ENCODE results near the gene STEEP1.

Gene STEEP1

GRCh38 chrX:119565107-119565663 lies at the start of gene STEEP1:
Gene STEEP1, minus strand, starts transcription at chrX:119565409. Its CDS starts 54 bp downstream, at chrX:119565355.
- peak; percentile 92 to 93 (median 92) for DNase-seq

- DNase-seq: no peak
Measured at GRCh38 chrX:119614776-119615175, 49.6 kb upstream of the STEEP1 start.

DNA sequence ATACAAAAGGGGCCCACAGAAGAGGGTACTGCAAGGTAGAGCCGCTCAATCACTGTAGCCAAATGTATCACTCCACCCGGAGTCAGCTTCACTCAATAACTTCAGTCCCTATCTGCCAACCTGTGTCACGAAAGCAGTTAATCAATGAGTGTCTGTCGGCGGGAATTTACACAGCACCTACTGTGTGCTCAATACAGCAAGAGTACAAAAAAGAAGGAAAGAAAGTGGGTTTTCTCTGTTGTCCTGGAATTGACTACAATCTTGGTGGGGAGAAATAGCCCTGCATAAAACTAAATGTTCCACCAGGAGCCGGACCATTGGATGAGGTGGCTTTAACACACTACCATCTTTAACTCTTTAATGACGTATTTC lies 41.8 kb upstream of the STEEP1 start:
- DNase-seq: no peak

- peak; percentile 95 to 96 (median 95) for DNase-seq
Measured at GRCh38 chrX:119606280-119607017, 41.2 kb upstream of the STEEP1 start, which contains the start of gene NKRF. Gene NKRF, minus strand, starts transcription at chrX:119606424.

DNA sequence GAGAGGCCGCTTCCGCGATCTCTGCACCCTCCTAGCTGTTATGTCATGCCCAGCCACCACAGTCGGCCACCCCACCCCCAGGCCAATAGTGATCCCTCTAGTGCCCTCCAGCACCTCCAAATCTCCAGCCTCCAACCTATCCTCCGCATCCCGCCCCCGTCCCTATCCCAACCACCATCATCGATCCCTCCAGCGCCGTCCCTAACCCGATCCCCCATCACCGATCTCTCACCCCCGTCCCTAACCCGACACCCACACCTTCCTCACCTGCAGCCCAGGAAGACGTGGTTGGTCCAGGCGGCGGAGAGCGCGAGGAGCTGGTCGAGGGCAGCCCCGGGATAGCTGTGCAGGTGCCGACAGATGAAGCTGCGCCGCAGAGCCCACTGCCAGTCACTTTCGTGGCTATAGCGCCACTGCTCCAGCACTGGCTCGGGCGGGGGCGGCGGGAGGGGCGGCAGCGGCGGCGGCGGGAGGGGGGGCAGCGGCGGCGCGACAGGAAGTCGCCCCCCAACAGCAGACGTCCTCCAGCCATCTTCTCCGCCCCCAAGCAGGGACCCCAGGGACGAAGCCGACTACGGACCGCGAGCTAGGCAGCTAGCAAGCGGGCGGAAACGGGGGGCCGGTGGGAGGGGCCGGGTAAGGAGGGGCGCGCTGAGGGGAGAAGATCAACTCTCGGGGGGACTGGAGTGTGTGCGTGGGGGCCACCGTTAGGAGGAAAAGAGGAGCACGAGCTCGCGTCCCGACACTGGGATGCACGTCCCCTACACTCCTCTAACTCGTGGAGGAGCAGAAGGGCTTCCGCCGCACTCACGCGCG lies 40.5 kb upstream of the STEEP1 start:
- DNase-seq: peak in 2 of 3 donors; percentile 34 to 51

GRCh38 chrX:119604766-119605463 lies 39.7 kb upstream of the STEEP1 start:
- DNase-seq: no peak

GRCh38 chrX:119602701-119603255 lies 37.6 kb upstream of the STEEP1 start:
- no peak for DNase-seq

GRCh38 chrX:119589810-119590209 lies 24.6 kb upstream of the STEEP1 start:
- no peak for DNase-seq

DNA sequence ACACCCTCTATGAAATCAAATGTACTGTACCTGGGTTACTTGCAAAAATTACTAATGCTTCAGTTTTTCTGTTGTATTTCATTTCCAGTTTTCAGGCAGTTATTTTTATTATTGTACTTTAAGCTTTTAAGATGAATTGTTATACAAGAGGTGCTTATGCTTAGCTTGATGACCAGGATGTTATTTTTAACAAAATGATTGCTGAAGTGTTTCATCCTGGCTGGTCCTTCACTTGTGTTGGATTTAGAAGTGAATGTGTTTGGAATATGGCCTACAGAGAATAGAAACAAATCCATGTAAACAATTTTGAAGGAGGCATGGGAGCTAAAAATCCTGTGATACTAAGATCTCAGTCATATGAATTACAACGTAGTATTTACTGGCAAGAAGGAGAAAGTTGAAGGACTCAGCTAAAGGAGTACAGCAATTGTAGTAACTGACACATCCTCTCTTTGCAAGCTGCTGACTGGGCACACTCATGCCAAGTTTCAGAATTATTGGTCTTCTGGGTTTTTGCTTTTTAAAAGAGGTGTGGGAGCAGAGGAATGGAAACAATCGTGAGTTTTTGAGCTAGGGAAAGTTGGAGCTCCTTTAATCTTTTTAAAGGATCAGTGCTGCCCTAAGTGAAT lies 18.3 kb upstream of the STEEP1 start:
- no peak for DNase-seq

GRCh38 chrX:119579414-119579813 lies 14.2 kb upstream of the STEEP1 start:
- DNase-seq: no peak

DNA sequence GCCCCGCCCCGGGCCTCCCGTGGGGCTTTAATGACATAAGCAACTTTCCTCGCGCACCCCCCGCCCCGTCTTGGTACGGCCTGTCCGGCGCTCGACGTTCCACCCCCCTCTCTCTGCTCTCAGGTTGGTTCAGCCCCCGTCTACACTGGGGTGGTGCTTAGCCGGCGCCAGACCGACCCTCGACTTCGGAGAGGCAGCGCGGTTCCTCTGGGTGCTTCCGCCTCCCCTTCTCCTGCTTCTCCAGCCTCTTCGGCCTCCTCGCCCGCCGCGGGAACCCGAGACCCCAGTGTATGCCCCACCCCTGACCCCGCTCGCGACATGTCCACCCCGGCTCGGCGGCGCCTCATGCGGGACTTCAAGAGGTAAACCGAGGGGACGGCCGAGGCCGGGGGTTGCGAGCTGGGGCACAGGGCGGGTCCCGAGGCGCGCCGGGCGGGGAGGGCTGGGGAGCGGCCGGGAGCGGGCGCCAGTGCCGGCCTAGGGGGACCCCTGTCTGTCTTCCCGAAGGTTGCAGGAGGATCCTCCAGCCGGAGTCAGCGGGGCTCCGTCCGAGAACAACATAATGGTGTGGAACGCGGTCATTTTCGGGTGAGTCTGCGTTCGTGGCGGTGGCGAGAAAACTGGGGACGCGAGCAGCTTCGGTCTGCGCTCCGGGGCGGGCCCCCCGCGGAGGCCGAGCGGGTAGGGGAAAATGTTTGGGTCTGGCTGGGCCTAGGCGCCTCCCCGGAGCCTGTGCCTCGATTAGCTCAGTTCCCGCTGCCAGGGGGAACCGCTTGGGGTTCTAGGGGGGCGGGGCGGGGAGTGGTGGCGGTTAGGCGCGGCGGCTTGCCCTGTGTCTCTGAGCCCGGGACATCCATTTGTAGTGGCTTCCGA lies 9.4 kb upstream of the STEEP1 start, which contains the start of gene UBE2A:
UBE2A (plus strand) TSS at position 170 of the 873 bp plus-strand sequence; CDS start at position 319, 149 bp downstream.
- peak; percentile 88 to 96 (median 93) for DNase-seq

DNA sequence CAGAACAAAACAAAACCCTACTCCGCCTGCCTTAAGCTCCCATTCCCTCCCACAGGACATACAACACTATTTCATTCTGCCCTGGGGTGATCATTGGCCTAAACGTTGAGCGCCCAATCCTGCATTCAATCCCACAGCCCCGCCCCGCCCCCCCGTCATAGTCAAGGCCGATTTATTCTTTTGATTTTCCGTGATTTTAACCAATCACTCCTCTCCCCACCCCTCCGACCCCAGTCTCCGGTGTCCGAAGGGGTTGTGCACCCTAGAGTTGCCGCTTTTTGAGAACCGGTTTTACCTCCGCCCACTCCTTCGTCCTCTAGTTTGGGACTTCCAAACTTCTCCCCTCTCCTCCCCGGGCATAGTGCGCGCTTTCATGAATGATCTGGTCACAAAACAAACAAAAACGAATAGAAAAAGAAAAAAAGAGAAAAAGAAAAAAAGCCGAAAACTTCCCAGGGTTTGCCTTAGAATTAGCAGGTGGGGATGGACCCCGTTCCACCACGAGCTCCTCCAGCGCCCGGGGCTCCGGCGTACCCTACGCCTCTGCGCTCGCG lies 8.7 kb upstream of the STEEP1 start:
- DNase-seq: peak; percentile 58 to 73 (median 71)

- DNase-seq: no peak
Measured at GRCh38 chrX:119573222-119573621, 8.0 kb upstream of the STEEP1 start.

GRCh38 chrX:119570351-119570835 lies 5.2 kb upstream of the STEEP1 start:
- DNase-seq: no peak

- DNase-seq: no peak
Measured at GRCh38 chrX:119552508-119552907, 12.7 kb downstream of the STEEP1 start.

- DNase-seq: no peak
Measured at GRCh38 chrX:119549327-119550016, 15.7 kb downstream of the STEEP1 start.

DNA sequence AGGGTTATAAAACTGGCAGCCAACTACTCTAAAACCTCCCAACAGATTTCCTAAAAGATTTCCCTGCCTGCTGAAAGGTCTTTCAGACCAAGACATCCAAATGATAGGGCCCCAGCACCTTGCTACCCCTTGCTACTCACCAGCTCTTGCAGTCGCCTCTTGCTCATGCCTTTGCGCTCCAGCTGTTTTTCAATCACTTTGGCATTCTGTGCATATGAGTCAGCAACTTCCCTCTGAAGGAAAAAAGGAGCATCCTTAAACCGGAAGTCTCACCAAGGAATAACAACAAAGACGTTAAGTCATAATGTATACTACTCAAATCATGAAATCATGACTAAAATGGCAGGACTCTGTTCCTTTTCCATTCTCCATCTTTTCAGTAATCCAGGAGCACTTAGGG lies 24.0 kb downstream of the STEEP1 start:
- no peak for DNase-seq

- DNase-seq: peak in 1 of 3 donors; percentile 13
Measured at GRCh38 chrX:119539872-119540271, 25.3 kb downstream of the STEEP1 start.

- no peak for DNase-seq
Measured at GRCh38 chrX:119537487-119537886, 27.7 kb downstream of the STEEP1 start.

Data from suppressor macrophage treated with lipopolysaccharide for 1 hour (primary cell).